ENCODE data around the gene CHMP6.

The CHMP6 gene

DNA sequence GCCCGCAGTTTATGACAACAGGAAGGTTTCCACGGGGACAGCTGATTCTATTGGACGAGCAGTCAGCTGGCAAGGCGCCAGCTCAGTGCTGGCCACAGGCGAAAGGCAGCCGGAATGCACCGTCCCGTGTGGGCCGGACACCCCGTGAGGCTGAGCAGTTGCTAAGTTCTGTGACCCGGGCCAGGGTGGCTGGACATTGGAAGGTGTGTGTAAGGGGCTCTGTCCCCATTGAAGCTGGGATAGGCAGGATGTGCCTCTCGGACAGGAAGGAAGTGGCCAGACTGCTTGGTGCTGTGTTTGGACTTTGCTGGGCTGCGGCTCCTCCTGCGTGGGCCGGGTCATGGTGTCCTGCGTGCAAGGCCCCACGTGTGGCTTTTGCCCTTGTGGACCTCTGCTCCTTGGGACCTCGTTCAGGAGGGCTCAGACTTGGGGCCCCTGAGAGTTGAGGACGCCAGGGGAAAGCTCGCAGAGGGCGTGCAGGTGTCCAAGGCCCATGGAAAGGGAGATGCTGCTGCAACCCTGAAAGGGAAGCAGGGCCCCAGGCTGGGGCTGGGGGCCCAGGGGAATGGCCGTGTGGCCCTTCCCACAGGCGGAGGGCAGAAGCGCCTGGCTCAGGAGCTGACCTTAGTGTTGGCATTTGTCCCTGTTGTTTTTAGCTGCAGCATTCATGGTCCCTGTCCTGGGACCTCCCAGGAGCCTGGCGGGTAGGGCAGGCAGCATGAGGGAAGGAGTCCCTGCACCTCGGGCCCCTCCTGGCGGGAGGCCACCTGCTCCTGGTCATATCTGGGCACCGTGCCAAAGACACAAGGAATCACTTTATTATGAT lies 53.3 kb downstream of the CHMP6 start:
- no peaks in the 10 kb centered on the region for H3K9me3 ChIP-seq (ENCODE audit: control insufficient read depth, insufficient read depth, low read length)
- no peaks in the 10 kb centered on the region for H3K36me3 ChIP-seq (ENCODE audit: control insufficient read depth, insufficient read depth, low read length)
- peaks cover 4% of the 10 kb centered on the region for H3K4me1 ChIP-seq (ENCODE audit: control insufficient read depth, insufficient read depth, low read length)
- H3K9ac ChIP-seq (ENCODE audit: low read depth, low read length): no peak overlapping the region
- H3K27me3 ChIP-seq (ENCODE audit: control insufficient read depth, insufficient read depth, low read length): no peaks in the 10 kb centered on the region
- no peak overlapping the region for H3K4me3 ChIP-seq (ENCODE audit: low read depth, low read length)
- no peak overlapping the region for H3K27ac ChIP-seq (ENCODE audit: low read depth, low read length)

GRCh38 chr17:81045590-81046095 lies 54.0 kb downstream of the CHMP6 start:
- H3K27ac ChIP-seq (ENCODE audit: low read depth, low read length): no peak overlapping the region
- no peaks in the 10 kb centered on the region for H3K36me3 ChIP-seq (ENCODE audit: control insufficient read depth, insufficient read depth, low read length)
- H3K9me3 ChIP-seq (ENCODE audit: control insufficient read depth, insufficient read depth, low read length): no peaks in the 10 kb centered on the region
- peaks cover 4% of the 10 kb centered on the region; the same call in 1 of the 2 replicates for H3K4me1 ChIP-seq (ENCODE audit: control insufficient read depth, insufficient read depth, low read length)
- H3K4me3 ChIP-seq (ENCODE audit: low read depth, low read length): no peak overlapping the region
- no peaks in the 10 kb centered on the region for H3K27me3 ChIP-seq (ENCODE audit: control insufficient read depth, insufficient read depth, low read length)
- no peak overlapping the region for H3K9ac ChIP-seq (ENCODE audit: low read depth, low read length)

GRCh38 chr17:81046132-81046769 lies 54.6 kb downstream of the CHMP6 start:
- Histone ChIP-seq H3K9ac (ENCODE audit: low read depth, low read length) (no peak overlapping the region), H3K4me1 (ENCODE audit: control insufficient read depth, insufficient read depth, low read length) (peaks cover 4% of the 10 kb centered on the region; the same call in 1 of the 2 replicates), H3K27ac (ENCODE audit: low read depth, low read length) (no peak overlapping the region)

GRCh38 chr17:81046770-81047359 lies 55.2 kb downstream of the CHMP6 start:
- Histone ChIP-seq H3K36me3 (ENCODE audit: control insufficient read depth, insufficient read depth, low read length) (no peaks in the 10 kb centered on the region), H3K9ac (ENCODE audit: low read depth, low read length) (no peak overlapping the region), H3K27ac (ENCODE audit: low read depth, low read length) (no peak overlapping the region), H3K4me3 (ENCODE audit: low read depth, low read length) (no peak overlapping the region), H3K9me3 (ENCODE audit: control insufficient read depth, insufficient read depth, low read length) (no peaks in the 10 kb centered on the region), H3K4me1 (ENCODE audit: control insufficient read depth, insufficient read depth, low read length) (peaks cover 4% of the 10 kb centered on the region; the same call in 1 of the 2 replicates), H3K27me3 (ENCODE audit: control insufficient read depth, insufficient read depth, low read length) (no peaks in the 10 kb centered on the region)

More at GRCh38 chr17:81046132-81046769, 54.6 kb downstream of the CHMP6 start:
- Histone ChIP-seq H3K4me3 (ENCODE audit: low read depth, low read length) (no peak overlapping the region), H3K9me3 (ENCODE audit: control insufficient read depth, insufficient read depth, low read length) (no peaks in the 10 kb centered on the region), H3K36me3 (ENCODE audit: control insufficient read depth, insufficient read depth, low read length) (no peaks in the 10 kb centered on the region), H3K27me3 (ENCODE audit: control insufficient read depth, insufficient read depth, low read length) (no peaks in the 10 kb centered on the region)

GRCh38 chr17:81048827-81049371 lies 57.3 kb downstream of the CHMP6 start:
- H3K4me1 ChIP-seq (ENCODE audit: control insufficient read depth, insufficient read depth, low read length): peaks cover 8% of the 10 kb centered on the region; the same call in 1 of the 2 replicates
- H3K9me3 ChIP-seq (ENCODE audit: control insufficient read depth, insufficient read depth, low read length): no peaks in the 10 kb centered on the region
- H3K27me3 ChIP-seq (ENCODE audit: control insufficient read depth, insufficient read depth, low read length): no peaks in the 10 kb centered on the region
- no peak overlapping the region for H3K27ac ChIP-seq (ENCODE audit: low read depth, low read length)
- H3K36me3 ChIP-seq (ENCODE audit: control insufficient read depth, insufficient read depth, low read length): no peaks in the 10 kb centered on the region
- H3K4me3 ChIP-seq (ENCODE audit: low read depth, low read length): no peak overlapping the region
- no peak overlapping the region for H3K9ac ChIP-seq (ENCODE audit: low read depth, low read length)

DNA sequence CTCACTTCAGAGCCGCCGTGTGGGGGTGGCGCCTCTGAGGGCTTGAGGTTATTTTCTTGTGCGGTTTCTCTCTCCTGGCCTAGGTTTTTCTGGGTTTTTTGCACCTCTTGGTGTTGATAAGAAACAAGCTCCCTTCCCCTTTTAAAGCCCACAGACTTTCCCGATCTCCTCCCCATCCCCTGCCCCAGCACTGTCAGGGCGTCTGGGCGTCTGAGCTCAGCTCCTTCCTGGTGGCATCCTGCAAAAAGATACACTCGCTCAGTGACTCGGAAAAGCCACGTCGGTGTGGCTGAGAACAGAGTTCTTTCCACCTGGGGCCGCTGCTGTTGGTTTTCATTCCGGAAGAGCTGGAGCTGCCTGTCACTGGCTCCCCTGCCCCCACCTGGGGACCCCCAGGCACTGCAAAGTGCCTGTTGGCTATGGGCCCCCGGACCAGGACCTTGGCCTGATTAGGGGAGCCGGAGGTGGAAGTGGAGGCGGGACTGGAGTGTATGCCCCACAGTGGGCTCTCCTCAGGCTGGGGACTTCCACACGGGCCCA lies 57.8 kb downstream of the CHMP6 start:
- 0 out of 2 replicates have a peak, but pooled peaks cover 4% of the 10 kb centered on the region for H3K4me1 ChIP-seq (ENCODE audit: control insufficient read depth, insufficient read depth, low read length)
- no peak overlapping the region for H3K4me3 ChIP-seq (ENCODE audit: low read depth, low read length)
- H3K36me3 ChIP-seq (ENCODE audit: control insufficient read depth, insufficient read depth, low read length): no peaks in the 10 kb centered on the region
- no peak overlapping the region for H3K9ac ChIP-seq (ENCODE audit: low read depth, low read length)
- no peak overlapping the region for H3K27ac ChIP-seq (ENCODE audit: low read depth, low read length)
- H3K27me3 ChIP-seq (ENCODE audit: control insufficient read depth, insufficient read depth, low read length): no peaks in the 10 kb centered on the region
- H3K9me3 ChIP-seq (ENCODE audit: control insufficient read depth, insufficient read depth, low read length): no peaks in the 10 kb centered on the region
